ENCODE measurements around the gene CBLIF. TPM values are rescaled to one million over a fixed set of nuclear protein-coding genes. Genes with fewer than 3 reads are reported as not detected.
"Not testable (repeated sequence)": the region's sequence is repeated elsewhere in the genome, so short reads cannot be mapped to it uniquely, and the experiment has no call there.

CBLIF gene
- polyA plus RNA-seq (ENCODE audit: insufficient read length in 12 of 12) = under 1 TPM in 1 of 12 donors, not detected in 11; 0.45 TPM
- long read RNA-seq, donor 1 = 0 reads
- long read RNA-seq, donor 2 = 0 reads
- long read RNA-seq, donor 3 = 0 reads
- long read RNA-seq, donor 4 = 0 reads
- long read RNA-seq, donor 5 = 0 reads
- long read RNA-seq, donor 6 = 0 reads
- long read RNA-seq, donor 7 = 0 reads
- long read RNA-seq, donor 8 = 0 reads
- long read RNA-seq, donor 9 = 0 reads
- long read RNA-seq, donor 10 = 0 reads
- long read RNA-seq, donor 11 = 0 reads

DNA sequence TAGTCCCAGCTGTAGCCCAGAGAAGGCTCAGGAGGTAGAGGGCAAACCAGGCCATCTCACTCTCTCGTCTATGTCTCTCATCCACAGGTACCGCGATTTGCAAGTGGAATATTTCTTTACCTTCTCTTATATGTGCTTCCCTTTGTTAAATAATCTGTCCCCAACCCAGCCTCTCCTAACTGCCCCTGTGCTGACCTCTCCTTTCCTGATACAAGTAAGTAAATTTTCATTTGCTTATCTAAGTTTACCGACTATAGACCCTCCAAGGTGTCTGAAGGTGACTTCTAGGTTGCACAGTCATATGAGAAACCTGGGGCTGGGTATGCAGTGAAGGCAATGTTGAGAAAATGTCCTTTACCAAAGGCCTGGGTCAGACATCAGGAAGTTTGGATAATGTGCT is at the start of gene CBLIF:
CBLIF (minus strand) TSS at position 101 of the 400 bp plus-strand sequence; CDS start at position 55, 46 bp downstream.
- no peak for DNase-seq

DNA sequence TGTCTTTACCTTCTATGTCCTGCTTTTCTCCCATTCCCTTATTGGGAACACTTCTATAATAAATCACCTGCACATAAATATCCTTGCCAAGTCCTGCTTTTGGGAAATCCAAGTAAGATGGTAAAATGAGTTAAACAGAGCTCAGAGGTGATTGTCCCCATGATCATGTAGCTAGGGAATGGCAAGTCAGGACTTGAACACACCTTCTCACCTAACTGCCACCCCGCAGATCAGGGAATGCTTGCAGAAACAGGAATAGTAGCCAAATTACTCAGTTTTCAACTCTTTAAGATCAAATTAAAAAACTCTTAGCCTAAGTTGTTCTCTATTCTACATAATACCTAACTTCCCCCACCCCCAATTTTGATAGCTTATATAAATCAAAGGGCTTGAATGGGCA is 49.3 kb upstream of the CBLIF start:
- DNase-seq = no peak

DNA sequence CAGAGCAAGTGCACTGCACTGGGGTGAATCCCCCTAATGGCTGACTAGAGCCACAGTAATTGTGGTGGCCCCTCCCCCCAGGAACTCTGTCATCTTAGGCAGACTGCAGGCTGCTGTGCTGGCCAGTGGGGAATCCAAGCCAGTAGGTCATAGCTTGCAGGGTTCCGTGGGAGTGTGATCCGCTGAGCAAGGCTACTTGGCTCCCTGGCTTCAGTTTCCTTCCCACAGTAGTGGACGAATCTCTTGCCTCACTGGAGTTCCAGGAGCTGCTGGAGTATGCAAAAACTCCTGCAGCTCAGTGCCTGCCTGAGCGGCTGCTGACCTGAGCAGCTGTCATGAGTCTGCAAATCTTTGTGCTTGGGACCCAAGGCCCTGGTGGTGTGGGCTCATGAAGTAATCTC is 46.5 kb upstream of the CBLIF start:
- DNase-seq = no peak

DNA sequence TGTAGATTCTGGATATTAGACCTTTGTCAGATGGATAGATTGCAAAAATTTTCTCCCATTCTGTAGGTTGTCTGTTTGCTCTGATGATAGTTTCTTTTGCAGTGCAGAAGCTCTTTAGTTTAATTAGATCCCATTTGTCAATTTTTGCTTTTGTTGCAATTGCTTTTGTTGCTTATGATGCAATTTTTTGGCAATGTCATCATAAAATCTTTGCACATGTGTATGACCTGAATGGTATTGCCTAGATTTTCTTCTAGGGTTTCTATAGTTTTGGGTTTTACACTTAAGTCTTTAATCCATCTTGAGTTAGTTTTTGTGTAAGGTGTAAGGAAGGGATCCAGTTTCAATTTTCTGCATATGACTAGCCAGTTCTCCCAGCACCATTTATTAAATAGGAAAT is 41.9 kb upstream of the CBLIF start:
- DNase-seq = not testable (repeated sequence)

DNA sequence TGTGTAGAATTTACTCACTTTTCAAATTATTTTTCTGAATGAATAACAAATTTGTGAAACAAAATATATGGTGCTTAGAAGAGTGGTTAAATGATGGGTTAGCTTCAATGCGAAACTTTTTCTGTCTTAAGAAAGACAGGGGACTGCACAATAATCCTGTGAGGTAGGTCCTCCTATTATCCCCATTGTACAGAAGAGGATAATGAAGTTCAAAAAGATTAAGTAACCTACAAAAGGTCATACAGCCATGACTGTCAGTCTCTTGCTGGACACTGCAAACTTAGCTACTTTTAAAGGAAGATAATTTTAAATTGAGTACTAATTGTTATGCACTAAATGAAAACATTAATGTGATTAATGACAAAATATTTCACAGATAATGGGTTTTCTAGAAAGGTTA is 38.3 kb upstream of the CBLIF start:
- no peak for DNase-seq

DNA sequence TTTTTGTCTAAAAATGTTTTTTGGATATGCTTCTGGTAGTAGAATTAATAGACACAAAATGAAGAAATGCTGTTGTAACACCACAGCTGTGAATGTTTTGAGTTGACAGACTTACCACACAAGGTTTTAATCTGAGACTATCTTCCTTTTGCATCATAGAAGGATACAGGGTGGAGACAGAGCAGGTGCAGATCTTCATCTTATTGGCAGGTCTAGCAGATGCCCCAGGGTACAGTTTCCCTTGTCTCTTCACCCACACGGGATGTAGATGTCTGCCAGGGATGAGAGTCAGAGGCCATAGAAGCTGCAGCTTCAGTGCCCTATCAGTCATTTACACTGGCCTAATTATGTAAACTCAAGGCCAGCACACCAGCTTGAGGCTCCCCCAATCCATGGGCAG is 34.3 kb upstream of the CBLIF start:
- no peak for DNase-seq

DNA sequence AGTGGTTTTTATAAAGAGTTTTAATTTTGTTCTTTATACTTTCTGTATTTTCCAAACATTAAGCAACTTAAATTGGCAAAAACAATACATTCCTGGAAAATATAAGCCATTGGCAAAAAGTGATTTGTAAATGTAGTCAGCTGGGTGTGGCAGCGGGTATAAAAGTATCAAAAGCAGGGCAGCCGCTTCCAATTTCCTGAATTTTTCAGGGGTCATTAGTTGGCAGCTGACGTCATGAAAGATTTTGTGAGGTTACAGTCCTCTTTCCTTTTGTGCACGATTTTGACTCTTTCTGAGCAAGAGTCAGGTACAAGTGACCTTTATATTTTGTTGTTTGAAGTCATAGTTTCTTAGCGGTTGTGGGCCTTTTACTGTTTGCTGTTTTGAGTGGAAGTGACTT is 33.3 kb upstream of the CBLIF start, which contains the start of gene OOSP3:
OOSP3 (plus strand) TSS at position 208 of the 400 bp plus-strand sequence; CDS start at position 235, 27 bp downstream.
- no peak for DNase-seq

DNA sequence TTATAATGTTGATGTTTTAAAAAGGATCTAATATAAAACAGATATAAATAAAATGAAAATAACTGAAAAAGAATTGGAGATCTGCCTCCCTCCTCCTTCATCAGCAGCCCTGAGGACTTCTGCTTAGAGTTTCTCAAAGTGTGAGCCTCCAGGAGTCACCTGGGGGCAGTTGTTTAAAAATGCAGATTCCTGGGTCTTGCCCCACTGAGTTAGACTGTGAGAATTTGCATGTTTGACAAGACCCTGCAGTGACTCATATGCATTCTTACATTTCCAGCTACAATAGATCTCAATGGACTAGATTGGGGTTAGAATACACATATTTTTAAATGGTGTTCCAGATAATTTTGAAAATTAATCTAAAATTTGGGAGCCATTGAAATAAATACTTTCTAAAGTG is 32.5 kb upstream of the CBLIF start:
- no peak for DNase-seq

DNA sequence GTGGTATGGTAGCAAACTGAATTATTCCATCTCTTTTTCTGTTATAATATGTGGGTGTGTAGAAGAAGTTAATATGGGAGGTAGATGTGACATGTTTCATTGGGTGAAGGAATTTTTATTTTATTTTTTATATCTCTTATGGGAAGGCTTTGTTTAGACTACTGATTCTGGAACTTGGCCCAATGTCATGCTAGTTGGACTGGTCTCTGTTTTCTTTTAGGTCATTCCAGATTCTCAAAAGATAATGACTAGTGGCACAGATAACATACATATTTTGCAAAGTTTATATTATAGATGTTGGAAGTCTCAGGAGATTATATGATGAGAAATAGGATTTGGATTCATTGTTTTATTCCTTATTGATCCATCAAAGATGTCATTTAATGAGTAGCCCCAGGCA is 32.0 kb upstream of the CBLIF start:
- no peak for DNase-seq

DNA sequence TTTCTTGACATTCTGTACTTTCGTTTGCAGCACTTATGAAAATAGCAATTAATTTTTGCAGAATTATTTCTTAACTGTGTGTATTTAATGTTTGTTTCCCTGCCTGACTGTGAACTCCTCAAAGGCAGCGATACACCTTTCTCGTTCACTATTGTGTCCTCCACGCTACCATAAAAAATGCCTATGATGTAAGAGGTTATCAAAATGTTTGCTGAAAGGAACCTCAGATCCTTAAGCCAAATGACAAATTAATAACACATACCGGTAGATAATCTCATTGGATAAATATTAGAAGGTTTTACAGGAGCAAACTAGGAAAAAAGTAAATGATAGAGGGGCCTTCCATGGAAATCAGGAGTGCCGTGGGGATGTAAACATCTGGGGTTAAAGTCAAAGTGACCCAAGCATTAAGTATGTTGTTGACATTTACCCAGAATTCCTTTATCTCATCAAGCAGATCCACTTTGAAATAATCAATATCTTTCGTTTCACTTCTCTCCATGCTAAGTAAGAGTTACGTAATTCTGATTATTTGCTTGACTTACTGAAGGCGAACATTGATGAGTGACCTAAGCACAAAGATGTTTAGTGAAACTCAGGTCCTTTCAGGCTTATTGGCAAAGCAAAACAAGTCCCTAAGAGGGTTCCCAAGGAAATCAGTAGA is 30.7 kb upstream of the CBLIF start:
- DNase-seq = no peak

DNA sequence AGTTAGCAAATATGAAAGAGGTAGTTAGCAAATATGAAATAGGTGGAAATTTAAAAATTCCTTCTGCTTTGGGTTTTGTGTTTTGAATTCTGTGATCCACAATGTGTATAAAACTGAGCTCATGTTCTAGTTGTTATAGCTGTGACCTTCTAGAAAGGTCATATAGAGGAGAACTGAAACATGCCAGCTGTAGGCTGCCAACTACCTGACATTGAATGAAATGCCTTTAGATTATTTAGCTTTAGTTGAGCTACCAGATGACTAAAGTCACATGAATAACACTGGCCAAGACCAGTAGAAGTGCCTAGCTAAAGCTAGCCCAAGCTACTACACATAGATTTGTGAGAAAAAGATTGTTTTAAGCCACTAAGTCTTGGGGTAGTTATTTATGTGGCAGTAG is 26.8 kb upstream of the CBLIF start:
- DNase-seq = no peak

DNA sequence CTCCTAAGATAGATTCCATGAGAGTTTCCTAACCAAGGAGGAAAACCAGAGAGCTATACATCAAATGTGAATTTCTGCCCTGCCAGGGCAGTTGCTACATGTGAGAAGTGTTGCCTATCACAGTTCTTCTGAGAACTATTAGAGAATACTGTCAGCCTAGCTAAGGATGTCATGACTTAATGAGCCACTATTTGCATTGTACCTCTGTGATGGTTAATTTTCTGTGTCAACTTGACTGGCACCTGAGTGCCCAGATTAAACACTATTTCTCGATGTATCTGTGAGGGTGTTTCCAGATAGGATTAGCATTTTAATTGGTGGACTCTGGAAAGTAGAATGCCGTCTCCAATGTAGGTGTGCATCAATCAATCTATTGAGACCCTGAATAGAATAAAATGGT is 22.6 kb upstream of the CBLIF start:
- DNase-seq = no peak

DNA sequence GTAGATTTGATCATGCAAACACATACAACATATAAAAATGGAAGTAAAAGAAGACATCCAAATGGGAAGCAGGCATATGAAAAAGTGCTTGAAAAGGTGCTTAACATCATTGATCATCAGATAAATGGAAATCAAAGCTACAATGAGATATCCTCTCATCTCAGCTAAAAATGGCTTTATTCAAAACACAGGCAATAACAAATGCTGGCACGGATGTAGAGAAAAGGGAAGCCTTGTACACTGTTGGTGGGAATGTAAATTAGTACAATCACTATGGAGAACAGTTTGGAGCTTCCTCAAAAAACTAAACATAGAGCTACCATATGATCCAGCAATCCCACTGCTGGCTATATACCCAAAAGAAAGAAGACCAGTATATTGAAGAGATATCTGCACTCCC is 21.5 kb upstream of the CBLIF start:
- DNase-seq = no peak

DNA sequence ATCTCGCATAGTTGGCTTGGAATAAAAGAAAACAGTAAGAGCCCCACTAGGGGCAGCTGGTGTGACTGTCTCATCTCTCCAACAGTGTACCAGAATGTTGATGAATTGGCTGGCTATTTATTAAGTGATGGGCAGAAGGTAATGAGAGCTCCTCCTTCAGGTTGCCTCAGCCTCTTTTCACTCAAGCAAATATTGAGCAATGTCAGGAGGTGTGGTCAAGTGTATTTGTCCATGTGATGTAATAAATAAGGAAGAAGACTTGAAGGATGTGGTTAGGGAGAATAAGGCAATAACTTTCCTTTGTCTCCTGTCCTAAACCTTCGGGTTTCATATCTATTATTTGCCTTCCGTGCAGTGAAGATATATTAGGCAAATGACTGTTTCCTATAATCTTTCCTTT is 21.1 kb upstream of the CBLIF start, which contains the start of gene TCN1:
TCN1 (minus strand) TSS at position 91 of the 400 bp plus-strand sequence; CDS start at position 74, 17 bp downstream.
- DNase-seq = no peak

DNA sequence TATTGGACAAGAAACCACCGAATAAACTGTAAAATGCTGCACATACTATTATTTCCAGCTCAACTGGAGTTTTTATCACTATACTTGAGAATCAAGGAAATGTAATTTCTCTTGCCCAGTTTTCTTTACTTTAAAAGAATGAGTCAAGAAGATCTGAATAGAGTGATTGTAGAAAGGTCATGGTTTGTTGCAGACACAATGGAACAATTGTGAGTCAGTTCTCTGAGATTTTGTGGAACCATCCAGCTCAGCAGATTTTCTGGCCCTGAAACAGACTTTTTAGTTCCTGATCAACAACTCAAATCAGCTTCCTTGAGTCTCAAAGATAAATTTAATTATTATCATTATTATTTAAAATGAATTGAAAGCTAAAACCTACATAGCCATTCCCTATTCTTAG is 19.7 kb upstream of the CBLIF start:
- no peak for DNase-seq

DNA sequence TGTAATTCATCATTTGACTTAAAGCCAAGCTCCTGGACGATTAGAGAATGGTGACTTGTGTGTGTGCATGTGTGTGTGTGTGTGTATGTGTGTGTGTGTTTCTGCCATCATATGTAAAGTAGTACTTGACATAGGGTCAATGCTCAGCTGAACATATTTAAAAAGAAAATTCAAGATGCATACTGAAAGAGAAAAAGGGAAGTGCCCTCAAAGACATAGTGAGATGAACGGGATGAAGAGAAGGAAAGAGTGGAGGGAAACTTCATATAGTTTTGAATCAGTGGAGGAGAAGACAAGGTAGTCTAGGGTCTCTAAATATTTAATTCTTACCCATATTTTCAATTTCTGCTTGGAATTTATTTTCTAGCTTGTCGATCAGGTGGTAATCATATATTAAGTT is 17.0 kb upstream of the CBLIF start:
- DNase-seq = no peak

DNA sequence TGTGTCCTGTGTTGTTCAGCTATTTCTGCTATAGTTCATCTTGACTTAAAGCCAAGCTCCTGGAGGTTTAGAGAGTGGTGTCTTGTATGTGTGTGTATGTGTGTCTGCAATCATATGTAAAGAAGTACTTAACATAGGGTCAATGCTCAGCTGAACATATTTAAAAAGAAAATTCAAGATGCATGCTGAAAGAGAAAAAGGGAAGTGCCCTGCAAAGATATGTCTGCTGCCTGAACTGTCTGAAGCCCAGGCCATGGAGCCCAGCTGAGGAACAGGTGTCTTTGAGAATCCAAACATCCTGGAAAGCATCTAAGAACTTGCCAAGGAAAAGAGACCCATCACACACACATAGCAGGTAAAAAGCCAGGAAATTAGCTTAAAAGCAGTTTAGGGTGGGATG is 14.4 kb upstream of the CBLIF start:
- no peak for DNase-seq

DNA sequence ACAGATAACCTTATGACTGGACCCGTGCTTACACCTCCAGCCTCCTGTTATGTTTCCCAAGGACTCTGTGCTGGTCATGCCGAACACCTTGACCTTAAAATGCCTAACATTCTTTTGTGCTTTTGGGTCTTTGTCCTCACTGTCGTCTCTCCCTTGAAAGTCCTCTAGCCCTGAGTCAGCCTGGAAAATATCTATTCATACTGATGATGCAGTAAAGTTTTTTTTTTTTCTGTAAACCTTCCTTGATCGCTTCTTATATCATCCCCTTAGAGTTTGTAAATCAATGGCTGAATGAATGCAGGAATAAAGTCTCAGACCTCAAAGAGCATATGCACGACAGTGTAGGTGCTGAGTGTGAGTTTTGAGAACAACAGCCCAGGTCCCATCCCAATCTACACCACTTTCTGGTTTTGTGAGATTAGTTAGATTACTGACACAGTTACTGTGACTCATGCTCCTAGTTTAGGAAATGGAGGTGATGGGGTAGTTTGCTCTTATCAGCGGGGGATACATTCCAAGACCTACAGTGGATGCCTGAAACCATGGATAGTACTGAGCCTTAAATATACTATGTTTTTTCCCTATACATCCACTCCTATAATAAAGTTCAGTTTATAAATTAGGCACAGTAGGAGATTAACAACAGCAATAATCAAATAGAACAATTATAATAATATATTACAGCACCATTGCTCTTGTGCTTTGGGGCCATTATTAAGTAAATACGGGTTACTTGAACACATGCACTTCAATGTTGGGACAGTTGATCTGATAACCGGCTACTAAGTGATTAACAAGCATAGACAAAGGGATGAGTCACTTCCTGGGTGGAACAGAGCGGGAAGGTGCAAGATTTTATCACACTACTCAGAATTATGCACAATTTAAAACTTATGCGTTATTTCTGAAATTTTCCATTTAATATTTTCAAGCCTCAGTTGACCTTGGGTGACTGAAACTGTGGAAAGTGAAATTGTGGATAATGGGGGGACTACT is 12.4 kb upstream of the CBLIF start:
- DNase-seq = no peak

DNA sequence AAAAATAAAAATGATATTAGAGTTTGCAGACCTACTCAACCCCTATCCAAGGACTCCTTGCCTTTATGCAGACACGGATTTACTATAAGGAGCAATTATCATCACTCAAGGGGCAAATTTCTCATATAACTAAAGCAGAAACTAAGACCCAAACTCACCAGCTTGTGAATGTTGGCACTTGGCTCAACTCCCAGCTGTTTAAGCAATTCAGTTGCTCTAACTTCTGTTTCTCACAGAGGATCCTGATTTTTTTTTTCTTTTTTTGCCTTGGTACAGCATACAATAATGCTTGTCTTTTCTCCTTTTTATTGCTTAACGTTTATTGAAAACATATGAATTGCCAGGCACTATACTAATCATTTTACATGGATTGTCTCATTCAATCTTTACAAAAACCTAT is 9.6 kb upstream of the CBLIF start:
- no peak for DNase-seq

DNA sequence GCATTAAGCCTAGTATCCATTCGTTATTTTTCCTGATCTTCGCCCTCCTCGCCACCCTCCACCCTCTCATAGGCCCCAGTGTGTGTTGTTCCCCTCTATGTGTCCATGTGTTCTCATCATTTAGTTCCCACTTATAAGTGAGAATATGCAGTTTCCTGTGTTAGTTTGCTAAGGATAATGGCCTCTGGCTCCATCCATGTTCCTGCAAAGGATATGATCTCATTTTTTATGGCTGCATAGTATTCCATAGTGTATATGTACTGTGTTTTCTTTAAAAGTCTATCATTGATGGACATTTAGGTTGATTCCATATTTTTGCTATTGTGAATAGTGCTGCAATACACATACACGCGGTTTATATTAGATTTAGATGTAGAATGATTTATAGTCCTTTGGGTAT is 6.1 kb upstream of the CBLIF start:
- DNase-seq = not testable (repeated sequence)

DNA sequence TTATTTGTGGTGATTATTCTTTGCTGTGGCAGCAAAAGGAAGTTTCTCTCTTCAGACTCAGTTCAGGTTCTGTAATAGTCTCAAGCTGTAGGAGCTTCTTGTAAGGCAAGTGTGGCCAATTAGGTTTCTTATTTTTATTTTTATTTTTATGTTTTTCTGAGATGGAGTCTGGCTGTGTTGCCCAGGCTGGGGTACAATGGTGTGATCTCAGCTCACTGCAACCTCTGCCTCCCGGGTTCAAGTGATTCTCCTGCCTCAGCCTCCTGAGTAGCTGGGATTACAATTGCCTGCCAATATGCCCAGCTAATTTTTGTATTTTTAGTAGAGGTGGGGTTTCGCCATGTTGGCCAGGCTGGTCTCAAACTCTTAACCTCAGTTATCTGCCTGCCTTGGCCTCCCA is 4.3 kb upstream of the CBLIF start:
- DNase-seq = not testable (repeated sequence)

DNA sequence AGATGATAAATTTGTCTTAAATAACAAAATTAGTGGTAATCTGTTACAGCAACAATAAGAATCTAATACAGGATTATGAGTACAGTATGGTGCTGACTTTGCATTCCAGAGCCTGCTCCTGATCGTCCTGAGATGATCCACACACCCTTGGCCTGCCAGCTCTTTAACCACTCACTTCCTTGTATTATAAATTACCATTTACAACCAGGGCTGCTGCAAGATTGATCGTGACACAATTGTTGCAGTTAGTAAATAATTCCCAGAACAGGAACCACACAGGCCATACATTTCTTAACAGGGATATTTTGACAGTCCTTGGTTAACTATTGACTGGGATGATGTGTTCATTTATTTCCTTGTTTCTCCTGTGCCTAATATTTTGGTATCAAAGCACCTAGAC is 3.8 kb upstream of the CBLIF start:
- DNase-seq = no peak

Data from muscle of arm (tissue), 14 donors.